ENCODE data around the gene CBX2.

Gene CBX2

GRCh38 chr17:79833744-79834564 is 56.0 kb downstream of the CBX2 start:
- no peak for DNase-seq (ENCODE audit: low spot score)
- TF ChIP-seq, protein P1, sequence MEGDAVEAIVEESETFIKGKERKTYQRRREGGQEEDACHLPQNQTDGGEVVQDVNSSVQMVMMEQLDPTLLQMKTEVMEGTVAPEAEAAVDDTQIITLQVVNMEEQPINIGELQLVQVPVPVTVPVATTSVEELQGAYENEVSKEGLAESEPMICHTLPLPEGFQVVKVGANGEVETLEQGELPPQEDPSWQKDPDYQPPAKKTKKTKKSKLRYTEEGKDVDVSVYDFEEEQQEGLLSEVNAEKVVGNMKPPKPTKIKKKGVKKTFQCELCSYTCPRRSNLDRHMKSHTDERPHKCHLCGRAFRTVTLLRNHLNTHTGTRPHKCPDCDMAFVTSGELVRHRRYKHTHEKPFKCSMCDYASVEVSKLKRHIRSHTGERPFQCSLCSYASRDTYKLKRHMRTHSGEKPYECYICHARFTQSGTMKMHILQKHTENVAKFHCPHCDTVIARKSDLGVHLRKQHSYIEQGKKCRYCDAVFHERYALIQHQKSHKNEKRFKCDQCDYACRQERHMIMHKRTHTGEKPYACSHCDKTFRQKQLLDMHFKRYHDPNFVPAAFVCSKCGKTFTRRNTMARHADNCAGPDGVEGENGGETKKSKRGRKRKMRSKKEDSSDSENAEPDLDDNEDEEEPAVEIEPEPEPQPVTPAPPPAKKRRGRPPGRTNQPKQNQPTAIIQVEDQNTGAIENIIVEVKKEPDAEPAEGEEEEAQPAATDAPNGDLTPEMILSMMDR (IDR thresholded peaks at IDR 0.05; ENCODE audit: borderline replicate concordance, control extremely low read depth, extremely low read depth, insufficient read depth, missing control alignments): no peak
- in situ Hi-C loops (cut with MboI; ENCODE audit: low sequenced_read_pairs, unreplicated experiment): no loop called here

- in situ Hi-C loops (cut with MboI; ENCODE audit: low sequenced_read_pairs, unreplicated experiment): no loop called here
- DNase-seq (ENCODE audit: low spot score): peak; percentile 68
- TF ChIP-seq, protein P1 (IDR thresholded peaks at IDR 0.05; ENCODE audit: borderline replicate concordance, control extremely low read depth, extremely low read depth, insufficient read depth, missing control alignments): peak; percentile 53
Observed at GRCh38 chr17:79834565-79835469, 56.9 kb downstream of the CBX2 start.

- TF ChIP-seq, protein P1 (IDR thresholded peaks at IDR 0.05; ENCODE audit: borderline replicate concordance, control extremely low read depth, extremely low read depth, insufficient read depth, missing control alignments): no peak
- in situ Hi-C loops (cut with MboI; ENCODE audit: low sequenced_read_pairs, unreplicated experiment): no loop called here
- DNase-seq (ENCODE audit: low spot score): no peak
Observed at GRCh38 chr17:79835470-79835899, 57.5 kb downstream of the CBX2 start.

DNA sequence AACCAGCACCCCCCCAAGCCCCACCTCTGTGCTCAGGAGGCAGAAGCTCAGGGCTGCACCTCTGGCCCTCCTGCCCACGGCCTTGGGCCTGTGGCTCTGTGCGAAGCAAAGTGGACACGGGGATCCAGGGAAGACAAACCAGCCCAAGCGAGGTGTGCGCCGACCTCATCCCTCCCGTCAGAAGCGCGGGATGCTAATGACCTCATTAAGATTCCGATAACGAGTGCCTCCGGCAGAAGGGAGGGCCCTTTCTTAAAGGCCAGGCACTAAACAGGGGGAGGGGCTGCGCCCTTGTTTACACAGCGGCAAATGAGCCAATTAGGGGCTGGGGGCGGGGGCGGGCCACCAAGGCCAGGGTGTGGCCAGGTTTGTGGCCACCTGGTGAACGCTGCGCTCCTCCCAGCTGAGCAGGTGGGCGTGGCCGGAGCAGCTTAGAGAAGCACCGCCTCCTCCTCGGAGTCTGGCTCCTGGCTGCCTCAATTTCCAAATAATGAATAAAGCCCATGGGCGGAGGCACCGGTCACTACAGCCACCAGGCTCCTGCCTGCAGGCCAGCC is 58.1 kb downstream of the CBX2 start:
- TF ChIP-seq, protein P1 (IDR thresholded peaks at IDR 0.05; ENCODE audit: borderline replicate concordance, control extremely low read depth, extremely low read depth, insufficient read depth, missing control alignments): no peak
- in situ Hi-C loops (cut with MboI; ENCODE audit: low sequenced_read_pairs, unreplicated experiment): no loop called here
- DNase-seq (ENCODE audit: low spot score): no peak

- DNase-seq (ENCODE audit: low spot score): no peak
- TF ChIP-seq, protein P1 (IDR thresholded peaks at IDR 0.05; ENCODE audit: borderline replicate concordance, control extremely low read depth, extremely low read depth, insufficient read depth, missing control alignments): no peak
- in situ Hi-C loops (cut with MboI; ENCODE audit: low sequenced_read_pairs, unreplicated experiment): no loop called here
Observed at GRCh38 chr17:79836510-79836971, 58.6 kb downstream of the CBX2 start.

Measured in GM13976 (cell line).